ENCODE measurements around the gene SCG3. TPM values are rescaled to one million over a fixed set of nuclear protein-coding genes. Genes with fewer than 3 reads are reported as not detected.
"Not testable (repeated sequence)": the region's sequence is repeated elsewhere in the genome, so short reads cannot be mapped to it uniquely, and the experiment has no call there.

SCG3 gene
- total RNA-seq, result 0.19 TPM
- polyA plus RNA-seq, result 0.59 TPM
- long read RNA-seq, donor 1, result 0 reads
- long read RNA-seq, donor 2, result 0 reads
- long read RNA-seq, donor 3, partial matches to known transcripts, result 0 of 1 reads
- long read RNA-seq, donor 3, other reads (novel, unspliced or antisense), result 0 of 1 reads
- long read RNA-seq, donor 4, result 0 reads
- long read RNA-seq, donor 5, result 0 reads
- long read RNA-seq, donor 6, result 0 reads
- long read RNA-seq, donor 7, result 0 reads
- long read RNA-seq, donor 8, result 0 reads
- long read RNA-seq, donor 9, result 0 reads
- long read RNA-seq, donor 10, result 0 reads

GRCh38 chr15:51681303-51681963 lies at the start of gene SCG3:
Gene SCG3 (plus strand): TSS chr15:51681503. CDS start chr15:51681756, 253 bp downstream.
- no peaks in the 10 kb centered on the region for H3K4me1 ChIP-seq (ENCODE audit: control insufficient read depth in 2 of 2, insufficient read depth in 2 of 2, low read length in 2 of 2)
- H3K4me3 ChIP-seq (ENCODE audit: low read length in 2 of 2), result no peak within 1 kb of the TSS
- 6% methylated on average over 38 of the region's 38 CpGs for WGBS
- H3K27me3 ChIP-seq (ENCODE audit: control insufficient read depth in 2 of 2, insufficient read depth in 1 of 2, low read length in 1 of 2), result peaks cover 4 to 12% of the 10 kb centered on the region in 2 donors
- no peak within 1 kb of the TSS for H3K27ac ChIP-seq (ENCODE audit: low read depth in 1 of 2, low read length in 1 of 2)
- H3K36me3 ChIP-seq (ENCODE audit: control insufficient read depth in 2 of 2, insufficient read depth in 2 of 2, low read length in 1 of 2), result no peaks in the 10 kb centered on the region
- DNase-seq (ENCODE audit: low read depth in 6 of 9, low spot score in 9 of 9), result peak; percentile 51 to 86 (median 70)
- H3K9me3 ChIP-seq (ENCODE audit: control insufficient read depth in 2 of 2, insufficient read depth in 1 of 2, low read length in 1 of 2), result no peaks in the 10 kb centered on the region

GRCh38 chr15:51634591-51635198 lies 46.6 kb upstream of the SCG3 start:
- 69% methylated on average over 3 of the region's 3 CpGs for WGBS
- DNase-seq (ENCODE audit: low read depth in 6 of 9, low spot score in 9 of 9), result no peak
- no peaks in the 10 kb centered on the region for H3K4me1 ChIP-seq (ENCODE audit: control insufficient read depth in 2 of 2, insufficient read depth in 2 of 2, low read length in 2 of 2)

GRCh38 chr15:51641490-51642130 lies 39.7 kb upstream of the SCG3 start:
- 88% methylated on average over 4 of the region's 4 CpGs for whole genome bisulfite sequencing
- Histone ChIP-seq H3K4me1 (ENCODE audit: control insufficient read depth in 2 of 2, insufficient read depth in 2 of 2, low read length in 2 of 2) (no peaks in the 10 kb centered on the region), H3K4me3 (ENCODE audit: low read length in 2 of 2) (no peak overlapping the region), H3K36me3 (ENCODE audit: control insufficient read depth in 2 of 2, insufficient read depth in 2 of 2, low read length in 1 of 2) (no peaks in the 10 kb centered on the region), H3K27me3 (ENCODE audit: control insufficient read depth in 2 of 2, insufficient read depth in 1 of 2, low read length in 1 of 2) (no peaks in the 10 kb centered on the region), H3K9me3 (ENCODE audit: control insufficient read depth in 2 of 2, insufficient read depth in 1 of 2, low read length in 1 of 2) (no peaks in the 10 kb centered on the region), H3K27ac (ENCODE audit: low read depth in 1 of 2, low read length in 1 of 2) (no peak overlapping the region)
- no peak for DNase-seq (ENCODE audit: low read depth in 6 of 9, low spot score in 9 of 9)

More at GRCh38 chr15:51634591-51635198, 46.6 kb upstream of the SCG3 start:
- H3K9me3 ChIP-seq (ENCODE audit: control insufficient read depth in 2 of 2, insufficient read depth in 1 of 2, low read length in 1 of 2), result no peaks in the 10 kb centered on the region
- H3K4me3 ChIP-seq (ENCODE audit: low read length in 2 of 2), result no peak overlapping the region
- H3K36me3 ChIP-seq (ENCODE audit: control insufficient read depth in 2 of 2, insufficient read depth in 2 of 2, low read length in 1 of 2), result no peaks in the 10 kb centered on the region
- H3K27me3 ChIP-seq (ENCODE audit: control insufficient read depth in 2 of 2, insufficient read depth in 1 of 2, low read length in 1 of 2), result no peaks in the 10 kb centered on the region
- no peak overlapping the region for H3K27ac ChIP-seq (ENCODE audit: low read depth in 1 of 2, low read length in 1 of 2)

GRCh38 chr15:51642696-51643095 lies 38.6 kb upstream of the SCG3 start:
- Histone ChIP-seq H3K4me3 (ENCODE audit: low read length in 2 of 2) (no peak overlapping the region), H3K9me3 (ENCODE audit: control insufficient read depth in 2 of 2, insufficient read depth in 1 of 2, low read length in 1 of 2) (no peaks in the 10 kb centered on the region), H3K27me3 (ENCODE audit: control insufficient read depth in 2 of 2, insufficient read depth in 1 of 2, low read length in 1 of 2) (no peaks in the 10 kb centered on the region), H3K4me1 (ENCODE audit: control insufficient read depth in 2 of 2, insufficient read depth in 2 of 2, low read length in 2 of 2) (no peaks in the 10 kb centered on the region), H3K36me3 (ENCODE audit: control insufficient read depth in 2 of 2, insufficient read depth in 2 of 2, low read length in 1 of 2) (no peaks in the 10 kb centered on the region), H3K27ac (ENCODE audit: low read depth in 1 of 2, low read length in 1 of 2) (no peak overlapping the region)
- no peak for DNase-seq (ENCODE audit: low read depth in 6 of 9, low spot score in 9 of 9)
- WGBS, result 92% methylated on average over 1 of the region's 1 CpG

- no peaks in the 10 kb centered on the region for H3K9me3 ChIP-seq (ENCODE audit: control insufficient read depth in 2 of 2, insufficient read depth in 1 of 2, low read length in 1 of 2)
- H3K4me1 ChIP-seq (ENCODE audit: control insufficient read depth in 2 of 2, insufficient read depth in 2 of 2, low read length in 2 of 2), result no peaks in the 10 kb centered on the region
- no peak overlapping the region for H3K4me3 ChIP-seq (ENCODE audit: low read length in 2 of 2)
- H3K27ac ChIP-seq (ENCODE audit: low read depth in 1 of 2, low read length in 1 of 2), result no peak overlapping the region
- H3K27me3 ChIP-seq (ENCODE audit: control insufficient read depth in 2 of 2, insufficient read depth in 1 of 2, low read length in 1 of 2), result no peaks in the 10 kb centered on the region
- DNase-seq (ENCODE audit: low read depth in 6 of 9, low spot score in 9 of 9), result no peak
- WGBS, result 38% methylated on average over 3 of the region's 3 CpGs
- no peaks in the 10 kb centered on the region for H3K36me3 ChIP-seq (ENCODE audit: control insufficient read depth in 2 of 2, insufficient read depth in 2 of 2, low read length in 1 of 2)
Measured at GRCh38 chr15:51647128-51647562, 34.2 kb upstream of the SCG3 start.

- not testable (repeated sequence) for DNase-seq (ENCODE audit: low read depth in 6 of 9, low spot score in 9 of 9); H3K36me3 ChIP-seq (ENCODE audit: control insufficient read depth in 2 of 2, insufficient read depth in 2 of 2, low read length in 1 of 2); H3K27ac ChIP-seq (ENCODE audit: low read depth in 1 of 2, low read length in 1 of 2); H3K27me3 ChIP-seq (ENCODE audit: control insufficient read depth in 2 of 2, insufficient read depth in 1 of 2, low read length in 1 of 2); H3K4me1 ChIP-seq (ENCODE audit: control insufficient read depth in 2 of 2, insufficient read depth in 2 of 2, low read length in 2 of 2); H3K4me3 ChIP-seq (ENCODE audit: low read length in 2 of 2); H3K9me3 ChIP-seq (ENCODE audit: control insufficient read depth in 2 of 2, insufficient read depth in 1 of 2, low read length in 1 of 2)
- WGBS, result 100% methylated on average over 1 of the region's 1 CpG
Measured at GRCh38 chr15:51648101-51648500, 33.2 kb upstream of the SCG3 start.

- not testable (repeated sequence) for H3K27ac ChIP-seq (ENCODE audit: low read depth in 1 of 2, low read length in 1 of 2); H3K4me3 ChIP-seq (ENCODE audit: low read length in 2 of 2); H3K27me3 ChIP-seq (ENCODE audit: control insufficient read depth in 2 of 2, insufficient read depth in 1 of 2, low read length in 1 of 2)
Measured at GRCh38 chr15:51648643-51649042, 32.7 kb upstream of the SCG3 start.

GRCh38 chr15:51649659-51650521 lies 31.4 kb upstream of the SCG3 start:
- 47% methylated on average over 4 of the region's 4 CpGs for WGBS
- no peaks in the 10 kb centered on the region for H3K9me3 ChIP-seq (ENCODE audit: control insufficient read depth in 2 of 2, insufficient read depth in 1 of 2, low read length in 1 of 2)
- no peak overlapping the region for H3K27ac ChIP-seq (ENCODE audit: low read depth in 1 of 2, low read length in 1 of 2)
- H3K27me3 ChIP-seq (ENCODE audit: control insufficient read depth in 2 of 2, insufficient read depth in 1 of 2, low read length in 1 of 2), result no peaks in the 10 kb centered on the region
- no peaks in the 10 kb centered on the region for H3K36me3 ChIP-seq (ENCODE audit: control insufficient read depth in 2 of 2, insufficient read depth in 2 of 2, low read length in 1 of 2)
- H3K4me1 ChIP-seq (ENCODE audit: control insufficient read depth in 2 of 2, insufficient read depth in 2 of 2, low read length in 2 of 2), result no peaks in the 10 kb centered on the region
- DNase-seq (ENCODE audit: low read depth in 6 of 9, low spot score in 9 of 9), result peak; percentile 26 to 85 (median 70)
- H3K4me3 ChIP-seq (ENCODE audit: low read length in 2 of 2), result no peak overlapping the region

More at GRCh38 chr15:51648643-51649042, 32.7 kb upstream of the SCG3 start:
- WGBS, result 88% methylated on average over 4 of the region's 4 CpGs
- DNase-seq (ENCODE audit: low read depth in 6 of 9, low spot score in 9 of 9); H3K9me3 ChIP-seq (ENCODE audit: control insufficient read depth in 2 of 2, insufficient read depth in 1 of 2, low read length in 1 of 2); H3K4me1 ChIP-seq (ENCODE audit: control insufficient read depth in 2 of 2, insufficient read depth in 2 of 2, low read length in 2 of 2); H3K36me3 ChIP-seq (ENCODE audit: control insufficient read depth in 2 of 2, insufficient read depth in 2 of 2, low read length in 1 of 2): not testable (repeated sequence)
